ENCODE data around the gene ZNF319.

ZNF319 gene

GRCh38 chr16:57956270-57956808 lies 44.1 kb downstream of the ZNF319 start:
- DNase-seq (ENCODE audit: low spot score) = no peak

- no peak for DNase-seq (ENCODE audit: low spot score)
Observed at GRCh38 chr16:57955572-57956188, 44.8 kb downstream of the ZNF319 start.

GRCh38 chr16:57953857-57954256 lies 46.6 kb downstream of the ZNF319 start:
- no peak for DNase-seq (ENCODE audit: low spot score)

- no peak for DNase-seq (ENCODE audit: low spot score)
Observed at GRCh38 chr16:57952909-57953308, 47.6 kb downstream of the ZNF319 start.

GRCh38 chr16:57951204-57951960 lies 49.1 kb downstream of the ZNF319 start:
- no peak for DNase-seq (ENCODE audit: low spot score)

GRCh38 chr16:57950382-57950781 lies 50.1 kb downstream of the ZNF319 start:
- DNase-seq (ENCODE audit: low spot score) = no peak

- DNase-seq (ENCODE audit: low spot score) = no peak
Observed at GRCh38 chr16:57949595-57950238, 50.8 kb downstream of the ZNF319 start.

GRCh38 chr16:57949013-57949412 lies 51.5 kb downstream of the ZNF319 start:
- DNase-seq (ENCODE audit: low spot score) = no peak

- DNase-seq (ENCODE audit: low spot score) = no peak
Observed at GRCh38 chr16:57948027-57948426, 52.4 kb downstream of the ZNF319 start.

GRCh38 chr16:57947261-57947660 lies 53.2 kb downstream of the ZNF319 start:
- DNase-seq (ENCODE audit: low spot score) = no peak

GRCh38 chr16:57946181-57946801 lies 54.2 kb downstream of the ZNF319 start:
- no peak for DNase-seq (ENCODE audit: low spot score)

- DNase-seq (ENCODE audit: low spot score) = no peak
Observed at GRCh38 chr16:57945740-57946138, 54.7 kb downstream of the ZNF319 start.

GRCh38 chr16:57944970-57945739 lies 55.3 kb downstream of the ZNF319 start:
- DNase-seq (ENCODE audit: low spot score) = no peak

Data from hematopoietic multipotent progenitor cell treated with erythropoietin and hydrocortisone succinate and interleukin-3 and kit ligand, for 17 days (in vitro differentiated cells).